SU-DHL-6 (cell line): ENCODE data around the gene IGF2R.

Source experiments
- EZH2phosphoT487 ChIP-seq: fragments of 200-600 bp; sonication (generic), shearing (Covaris generic); conservative IDR thresholded peaks from 2 replicates; pipeline ENCODE4 v1.6.1; 2018; ENCODE audit warnings: mild to moderate bottlenecking, antibody characterized with exemption, low read length, moderate library complexity, mixed read lengths
- TF ChIP-seq, protein P1 (sequence below): fragments of 200-600 bp; sonication (generic); IDR thresholded peaks from one replicate; pipeline ENCODE4 v1.5.1; 2017; ENCODE audit warnings: antibody characterized with exemption, mild to moderate bottlenecking, low read length, moderate library complexity; ENCODE audit not compliant: insufficient read depth, poor library complexity, severe bottlenecking

DNA sequence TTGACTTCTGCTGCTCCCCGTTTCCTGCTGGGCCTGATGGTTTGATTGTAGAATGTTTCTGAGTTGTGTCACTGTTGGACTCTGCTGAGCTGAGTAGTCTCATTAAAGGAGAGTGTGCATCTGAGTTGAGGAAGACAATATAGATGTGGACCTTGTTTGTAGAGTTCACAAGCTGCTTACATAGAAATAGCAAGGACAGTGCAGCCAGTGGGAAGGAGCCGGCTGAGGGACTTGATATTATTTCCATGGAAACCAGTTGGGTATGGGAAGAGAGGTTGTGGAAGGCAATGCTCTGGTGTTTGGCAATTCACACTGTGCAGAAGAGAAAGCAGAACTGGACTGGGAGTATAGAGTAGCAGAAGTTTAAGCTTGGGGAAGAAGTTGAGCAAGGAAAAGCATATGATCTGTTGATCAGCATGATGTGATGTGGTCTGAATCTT lies 14.8 kb downstream of the IGF2R start:
- TF ChIP-seq, protein P1, sequence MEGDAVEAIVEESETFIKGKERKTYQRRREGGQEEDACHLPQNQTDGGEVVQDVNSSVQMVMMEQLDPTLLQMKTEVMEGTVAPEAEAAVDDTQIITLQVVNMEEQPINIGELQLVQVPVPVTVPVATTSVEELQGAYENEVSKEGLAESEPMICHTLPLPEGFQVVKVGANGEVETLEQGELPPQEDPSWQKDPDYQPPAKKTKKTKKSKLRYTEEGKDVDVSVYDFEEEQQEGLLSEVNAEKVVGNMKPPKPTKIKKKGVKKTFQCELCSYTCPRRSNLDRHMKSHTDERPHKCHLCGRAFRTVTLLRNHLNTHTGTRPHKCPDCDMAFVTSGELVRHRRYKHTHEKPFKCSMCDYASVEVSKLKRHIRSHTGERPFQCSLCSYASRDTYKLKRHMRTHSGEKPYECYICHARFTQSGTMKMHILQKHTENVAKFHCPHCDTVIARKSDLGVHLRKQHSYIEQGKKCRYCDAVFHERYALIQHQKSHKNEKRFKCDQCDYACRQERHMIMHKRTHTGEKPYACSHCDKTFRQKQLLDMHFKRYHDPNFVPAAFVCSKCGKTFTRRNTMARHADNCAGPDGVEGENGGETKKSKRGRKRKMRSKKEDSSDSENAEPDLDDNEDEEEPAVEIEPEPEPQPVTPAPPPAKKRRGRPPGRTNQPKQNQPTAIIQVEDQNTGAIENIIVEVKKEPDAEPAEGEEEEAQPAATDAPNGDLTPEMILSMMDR = no peak
- TF ChIP-seq EZH2phosphoT487 = no peak
